IPS DF 19.7 (cell line): Measurements from ENCODE around the gene KRTAP2-1.
"Not testable (repeated sequence)": the region's sequence is repeated elsewhere in the genome, so short reads cannot be mapped to it uniquely, and the experiment has no call there.

ENCODE experiments used
- DNase-seq: peaks from one replicate; pipeline ENCODE4 v3.0.0-alpha.2; 2013; ENCODE audit warnings: low read depth, low spot score

Gene KRTAP2-1

DNA sequence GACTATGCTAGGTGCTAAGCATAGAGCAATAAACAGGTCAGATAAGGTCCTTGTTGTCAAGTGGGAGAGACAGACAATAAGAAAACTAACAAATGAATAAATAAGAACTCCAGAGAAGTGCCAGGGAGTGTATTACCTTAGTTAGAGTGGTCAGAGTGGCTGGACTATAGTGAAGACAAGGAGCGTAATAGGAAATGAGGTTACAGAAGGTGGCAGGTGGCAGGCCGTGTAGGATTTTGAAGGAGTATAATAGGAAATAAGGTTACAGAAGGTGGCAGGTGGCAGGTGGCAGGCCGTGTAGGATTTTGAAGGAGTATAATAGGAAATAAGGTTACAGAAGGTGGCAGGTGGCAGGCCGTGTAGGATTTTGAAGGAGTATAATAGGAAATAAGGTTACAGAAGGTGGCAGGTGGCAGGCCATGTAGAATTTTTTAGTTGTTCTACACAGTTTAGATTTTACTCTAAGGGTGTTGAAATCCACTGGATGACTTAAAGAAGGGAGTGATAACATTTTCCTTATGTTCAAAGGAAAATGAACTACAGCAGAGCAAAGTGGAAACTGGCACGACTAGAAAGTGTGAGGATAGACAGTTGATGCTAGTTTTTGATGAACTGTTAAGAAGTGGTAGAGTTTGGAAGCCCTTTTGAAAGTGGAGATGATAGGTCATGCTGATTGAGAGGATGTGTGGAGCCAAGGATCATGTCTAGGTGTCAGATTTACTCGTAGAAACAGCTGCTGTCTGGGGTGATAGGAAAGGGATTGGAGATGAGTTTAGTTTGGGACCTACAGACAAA lies 34.6 kb downstream of the KRTAP2-1 start:
- no peak for DNase-seq

DNA sequence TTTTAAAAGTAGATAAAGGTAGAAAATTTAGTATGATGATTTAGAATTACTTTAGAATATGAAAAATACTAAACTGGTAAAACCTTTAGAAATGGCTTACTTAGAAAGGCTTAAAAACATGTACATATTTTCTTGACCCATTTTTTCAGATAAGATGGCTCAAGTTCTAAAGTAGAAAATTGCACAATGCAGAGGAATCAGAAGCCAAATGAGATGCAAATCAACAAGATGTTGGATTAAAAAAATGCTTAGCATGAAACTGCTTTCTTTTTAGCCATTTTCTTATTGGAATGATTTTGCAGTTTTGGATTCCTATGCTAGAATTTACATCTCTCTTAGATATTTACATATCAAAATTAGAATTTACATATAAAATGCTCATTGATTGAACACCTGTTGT lies 36.7 kb downstream of the KRTAP2-1 start:
- DNase-seq = no peak

DNA sequence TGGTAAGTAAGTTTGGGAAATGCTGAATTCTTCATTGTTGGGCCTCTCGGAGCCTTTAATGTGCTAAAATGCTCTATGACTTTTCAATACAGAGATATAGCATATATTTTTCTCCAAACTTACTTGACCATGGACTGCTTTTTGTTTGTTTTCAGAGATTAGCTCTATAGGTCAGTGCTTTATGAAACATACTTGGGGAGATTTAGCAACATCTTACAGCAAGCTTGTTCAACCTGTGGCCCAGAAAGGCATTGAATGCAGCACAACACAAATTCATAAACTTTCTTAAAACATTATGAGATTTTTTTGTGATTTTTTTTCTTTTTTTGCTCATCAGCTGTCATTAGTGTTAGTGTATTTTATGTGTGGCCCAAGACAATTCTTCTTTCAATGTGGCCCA lies 37.2 kb downstream of the KRTAP2-1 start:
- no peak for DNase-seq

DNA sequence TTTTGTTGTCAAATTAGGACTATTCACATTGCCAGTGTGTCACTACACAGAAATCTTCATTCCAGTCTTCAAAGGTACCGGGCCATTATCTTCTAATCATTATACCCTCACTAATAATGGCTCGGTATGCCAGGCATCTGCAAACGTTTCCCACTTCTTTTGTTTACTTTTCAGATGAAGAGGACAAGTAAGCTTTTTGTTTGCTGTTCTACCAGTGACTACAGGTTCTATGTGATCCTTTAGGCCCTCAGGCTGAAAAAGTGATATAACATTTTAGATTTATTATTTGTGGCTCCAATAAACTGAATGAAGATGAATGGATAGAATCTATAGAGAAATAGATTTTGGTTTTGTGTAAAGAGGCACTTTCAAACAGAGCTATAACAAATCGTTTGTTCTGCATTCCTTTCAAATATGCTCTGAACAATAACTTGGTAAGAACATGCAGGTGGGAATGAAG lies 37.8 kb downstream of the KRTAP2-1 start:
- DNase-seq = no peak

DNA sequence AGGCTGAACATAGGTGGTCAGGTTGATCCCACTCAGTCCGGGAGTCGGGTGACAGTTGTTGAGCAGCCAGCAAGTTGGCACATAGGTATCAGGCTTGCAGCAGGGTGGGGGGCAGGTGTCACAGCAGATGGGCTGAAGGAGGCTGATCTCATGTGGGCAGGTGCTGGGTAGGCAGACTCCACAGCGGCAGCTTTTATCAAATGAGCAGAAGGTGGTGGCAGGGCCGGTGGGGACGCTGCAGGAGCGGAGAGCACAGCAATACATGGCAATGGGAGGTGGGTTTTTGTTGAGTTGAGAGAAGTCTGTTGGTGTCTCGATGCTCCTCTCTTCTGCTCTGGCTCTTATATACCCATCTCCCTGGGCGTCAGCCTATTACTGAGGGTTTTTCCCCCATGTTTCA lies 38.3 kb downstream of the KRTAP2-1 start, which contains the start of gene KRTAP3-1:
KRTAP3-1 (minus strand) TSS at position 318 of the 400 bp plus-strand sequence; CDS start at position 264, 54 bp downstream.
- DNase-seq = no peak

DNA sequence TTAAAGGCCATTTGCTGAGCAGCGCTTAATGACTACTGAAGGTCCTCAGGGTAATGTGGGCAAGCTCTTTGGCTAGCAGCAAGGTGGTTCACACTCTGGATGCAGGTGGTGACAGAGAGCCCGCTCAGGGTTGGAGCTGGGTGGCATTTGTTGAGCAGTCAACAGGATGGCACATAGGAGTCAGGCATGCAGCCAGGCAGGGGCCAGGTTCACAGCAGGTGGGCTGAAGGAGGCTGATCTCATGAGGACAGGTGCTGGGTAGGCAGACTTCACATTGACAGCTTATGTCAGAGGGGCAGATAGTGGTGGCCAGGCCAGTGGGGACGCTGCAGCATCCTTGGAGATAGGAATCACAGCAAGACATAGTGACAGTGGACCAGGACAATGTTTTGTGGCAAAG lies 42.7 kb downstream of the KRTAP2-1 start:
- no peak for DNase-seq

DNA sequence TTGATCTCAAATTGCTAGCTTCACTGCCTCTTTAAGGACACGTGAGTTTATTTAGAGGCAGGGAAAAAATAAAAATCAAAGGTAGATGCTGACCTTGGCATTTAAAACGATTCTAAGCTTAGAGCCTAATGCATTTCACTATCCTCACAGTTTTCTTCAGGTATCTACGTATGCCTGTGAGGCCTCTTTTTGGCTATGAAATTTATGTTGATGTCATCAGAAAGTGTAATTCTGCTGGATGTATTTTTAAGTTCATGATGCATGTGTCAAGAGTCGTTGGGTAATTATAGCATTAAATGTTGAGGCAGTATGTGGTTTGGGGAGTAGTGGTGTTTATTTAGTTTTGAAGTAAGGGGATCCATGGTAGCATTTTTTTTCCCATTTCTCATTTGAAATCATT lies 43.2 kb downstream of the KRTAP2-1 start:
- no peak for DNase-seq

DNA sequence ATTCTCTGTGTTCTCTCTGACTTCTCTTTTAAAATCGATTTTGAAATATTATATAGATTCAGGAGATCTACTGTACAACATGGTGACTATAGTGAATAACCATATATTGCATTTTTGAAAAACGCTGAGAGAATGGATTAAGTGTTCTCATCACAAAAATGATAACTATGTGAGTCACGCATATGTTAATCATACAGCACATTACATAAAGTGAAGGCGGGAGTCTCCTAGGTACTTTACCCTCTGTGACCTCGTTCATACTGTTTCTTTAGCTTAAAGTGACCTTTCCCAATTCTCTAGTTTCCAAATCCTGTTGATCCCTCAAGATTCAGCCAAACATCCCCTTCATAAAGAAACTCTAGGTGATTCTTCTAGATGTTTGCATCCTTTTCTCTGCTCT lies 44.3 kb downstream of the KRTAP2-1 start:
- DNase-seq = no peak

DNA sequence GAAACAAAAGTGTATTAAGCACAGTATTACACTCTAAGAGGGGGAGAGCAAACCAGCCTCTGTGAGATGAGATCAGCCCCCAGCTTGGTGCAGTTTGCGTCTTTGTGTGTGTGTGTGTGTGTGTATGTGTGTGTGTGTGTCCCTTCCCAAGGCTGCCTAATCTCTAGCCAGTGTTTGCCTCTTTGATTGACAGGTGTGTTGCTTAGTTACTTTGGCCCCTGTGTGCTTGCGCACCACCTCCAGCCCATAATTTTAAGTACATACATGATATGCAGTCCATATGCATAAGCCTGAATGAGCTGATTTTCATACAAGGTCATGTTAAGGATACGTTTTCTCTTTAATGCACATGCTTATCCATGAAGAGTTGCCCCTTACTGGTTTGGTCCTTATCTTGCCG lies 45.3 kb downstream of the KRTAP2-1 start:
- DNase-seq = no peak

DNA sequence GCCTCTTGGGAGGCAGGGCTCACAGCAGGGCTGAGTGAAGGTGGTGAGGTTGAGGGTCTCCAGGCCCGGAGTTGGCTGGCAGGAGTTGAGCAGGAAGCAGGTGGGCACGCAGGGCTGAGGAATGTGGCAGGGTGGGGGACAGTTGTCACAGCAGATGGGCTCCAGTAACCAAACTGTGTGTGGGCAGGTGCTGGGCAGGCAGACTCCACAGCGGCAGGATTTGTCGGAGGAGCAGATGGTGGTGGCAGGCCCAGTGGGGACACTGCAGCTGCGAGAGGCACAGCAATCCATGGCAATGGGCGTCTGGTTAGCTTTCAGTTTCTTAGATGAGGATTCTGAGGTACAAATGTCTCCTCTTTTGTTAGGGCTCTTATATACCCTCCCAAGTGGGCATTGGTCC lies 47.6 kb downstream of the KRTAP2-1 start, which contains the start of gene KRTAP3-2:
KRTAP3-2 (minus strand) TSS at position 344 of the 400 bp plus-strand sequence; CDS start at position 291, 53 bp downstream.
- DNase-seq = not testable (repeated sequence)

DNA sequence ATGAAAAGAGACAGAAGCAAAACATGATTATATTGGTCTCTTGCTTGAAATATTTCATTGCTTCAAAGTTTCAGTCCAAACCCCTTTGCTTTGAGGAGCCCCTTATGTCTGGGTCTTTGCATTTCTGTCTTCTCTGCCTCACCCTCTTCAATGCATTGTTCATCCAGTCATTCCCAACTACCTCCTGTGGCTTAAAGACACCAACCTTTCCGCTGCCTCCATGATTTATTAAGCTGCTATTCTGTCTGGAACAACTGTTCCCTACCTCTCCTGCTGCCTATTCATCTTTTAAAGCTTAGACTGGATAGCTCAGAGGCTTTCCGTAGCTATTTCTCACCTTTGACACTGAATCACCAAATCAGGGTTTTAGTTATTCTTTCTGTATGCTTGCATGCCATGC lies 49.8 kb downstream of the KRTAP2-1 start:
- DNase-seq = no peak

DNA sequence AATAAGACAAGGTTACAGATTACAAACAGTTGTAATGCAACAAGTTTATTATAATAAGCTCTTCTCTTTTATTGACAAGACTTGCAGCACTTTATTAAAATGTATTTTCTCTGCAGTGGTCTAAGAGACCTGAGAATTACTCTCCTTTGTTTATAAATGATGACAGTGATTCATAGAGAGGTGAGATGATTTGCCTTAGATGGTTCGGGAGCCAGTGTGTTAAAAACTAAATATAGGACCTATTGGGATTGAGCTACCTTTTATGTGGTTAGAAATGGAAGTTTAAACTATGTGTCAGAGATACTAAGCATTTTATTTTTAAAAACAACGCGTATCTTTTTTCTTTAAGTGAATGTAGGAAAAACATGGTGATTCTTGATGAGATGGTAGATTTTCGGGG lies 50.3 kb downstream of the KRTAP2-1 start:
- no peak for DNase-seq
